GM19351 (cell line): ENCODE data around the gene MAP2K4.

Experiments used
- ATAC-seq: cut with Tn5 transposase; IDR thresholded peaks from one replicate; pipeline ENCODE4 v1.9.1; 2021; ENCODE audit warnings: mild to moderate bottlenecking, moderate library complexity; ENCODE audit not compliant: unreplicated experiment

The MAP2K4 gene

GRCh38 chr17:12088035-12088434 is 67.4 kb downstream of the MAP2K4 start:
- no peak for ATAC-seq

GRCh38 chr17:12089809-12090384 is 69.2 kb downstream of the MAP2K4 start:
- no peak for ATAC-seq

- ATAC-seq = no peak
These were observed 73.7 kb downstream of the MAP2K4 start for GRCh38 chr17:12094336-12094735.

GRCh38 chr17:12095522-12095921 is 74.8 kb downstream of the MAP2K4 start:
- no peak for ATAC-seq

- no peak for ATAC-seq
These were observed 76.6 kb downstream of the MAP2K4 start for GRCh38 chr17:12097326-12097725.

GRCh38 chr17:12098568-12098967 is 77.9 kb downstream of the MAP2K4 start:
- ATAC-seq = peak; percentile 99

GRCh38 chr17:12099412-12099811 is 78.7 kb downstream of the MAP2K4 start:
- ATAC-seq = no peak

GRCh38 chr17:12104831-12105230 is 84.2 kb downstream of the MAP2K4 start:
- ATAC-seq = no peak

- no peak for ATAC-seq
These were observed 87.2 kb downstream of the MAP2K4 start for GRCh38 chr17:12107905-12108304.

- ATAC-seq = no peak
These were observed 90.2 kb downstream of the MAP2K4 start for GRCh38 chr17:12110906-12111305.

GRCh38 chr17:12113156-12113555 is 92.5 kb downstream of the MAP2K4 start:
- no peak for ATAC-seq

- ATAC-seq = no peak
These were observed 94.2 kb downstream of the MAP2K4 start for GRCh38 chr17:12114686-12115418.

GRCh38 chr17:12116143-12116542 is 95.5 kb downstream of the MAP2K4 start:
- ATAC-seq = no peak

GRCh38 chr17:12118617-12119016 is 97.9 kb downstream of the MAP2K4 start:
- no peak for ATAC-seq

- no peak for ATAC-seq
These were observed 101.4 kb downstream of the MAP2K4 start for GRCh38 chr17:12122075-12122474.

GRCh38 chr17:12127177-12127576 is 106.5 kb downstream of the MAP2K4 start:
- ATAC-seq = no peak

- no peak for ATAC-seq
These were observed 107.0 kb downstream of the MAP2K4 start for GRCh38 chr17:12127667-12128066.

GRCh38 chr17:12128946-12129345 is 108.3 kb downstream of the MAP2K4 start:
- no peak for ATAC-seq

- no peak for ATAC-seq
These were observed 112.5 kb downstream of the MAP2K4 start for GRCh38 chr17:12133183-12133582.

GRCh38 chr17:12134101-12134500 is 113.4 kb downstream of the MAP2K4 start:
- no peak for ATAC-seq

- ATAC-seq = no peak
These were observed 113.9 kb downstream of the MAP2K4 start for GRCh38 chr17:12134587-12134986.

- no peak for ATAC-seq
These were observed 115.6 kb downstream of the MAP2K4 start for GRCh38 chr17:12136243-12136642.

GRCh38 chr17:12136646-12137045 is 116.0 kb downstream of the MAP2K4 start:
- ATAC-seq = no peak
